Measurements from ENCODE around the gene PA2G4. TPM values are rescaled to one million over a fixed set of nuclear protein-coding genes. Genes with fewer than 3 reads are reported as not detected.

Gene PA2G4
- total and polyA plus RNA-seq, 2 of the 4 experiments (the other 2 are of a cell fraction), result 158 to 198 TPM

GRCh38 chr12:56097738-56098137 is 6.6 kb upstream of the PA2G4 start:
- DNase-seq (no peak), ATAC-seq (ENCODE audit: low read depth) (no peak)
- WGBS, 2 experiments (ENCODE audit: extremely low coverage in 2 of 2, insufficient read length in 1 of 2), result 90% methylated on average over 2 of the region's 6 CpGs; no CpG with 5 or more reads in 1 of the 2 experiments
- Histone ChIP-seq H3K27ac (ENCODE audit: insufficient read depth, low read length) (no peak overlapping the region), H3K79me1 (ENCODE audit: low read depth in 1 of 2, low read length in 2 of 2) (no peaks in the 10 kb centered on the region), H3K4ac (ENCODE audit: low read depth, low read length) (no peak overlapping the region), H3K9me1 (ENCODE audit: insufficient read depth, low read length) (0 out of 2 replicates have a peak, but pooled peaks cover 2% of the 10 kb centered on the region), H2AFZ (replicated peaks; ENCODE audit: low read length, poor library complexity) (no peak overlapping the region), H4K20me1 (ENCODE audit: insufficient read depth, low read length) (no peaks in the 10 kb centered on the region), H3K9me3 (ENCODE audit: control insufficient read depth, insufficient read depth, low read length) (peaks cover 3% of the 10 kb centered on the region), H3K56ac (ENCODE audit: extremely low read depth, insufficient read depth, low read length) (no peak overlapping the region), H2AK5ac (ENCODE audit: low read depth, low read length) (no peak overlapping the region), H3K18ac (ENCODE audit: low read depth, low read length) (no peak overlapping the region), H4K91ac (ENCODE audit: insufficient read depth, low read depth, low read length) (no peak overlapping the region), H3K27me3 (ENCODE audit: control insufficient read depth, insufficient read depth, low read length) (peaks cover 52% of the 10 kb centered on the region), H3K9ac (ENCODE audit: low read depth, low read length) (no peak overlapping the region), H2BK15ac (ENCODE audit: low read depth, low read length) (no peak overlapping the region), H3K4me2 (ENCODE audit: low read depth, low read length) (no peak overlapping the region), H3K4me3 (ENCODE audit: insufficient read depth, low read depth, low read length) (no peak overlapping the region), H2AK9ac (replicated peaks; ENCODE audit: low read depth, low read length, poor library complexity) (no peak overlapping the region), H3K23ac (ENCODE audit: low read depth, low read length) (no peak overlapping the region), H2BK20ac (ENCODE audit: low read depth, low read length) (no peak overlapping the region), H2BK120ac (ENCODE audit: low read depth, low read length) (no peak overlapping the region), H3K4me1 (ENCODE audit: control insufficient read depth, insufficient read depth, low read length) (no peaks in the 10 kb centered on the region), H4K5ac (ENCODE audit: low read depth, low read length) (no peak overlapping the region), H3K14ac (replicated peaks; ENCODE audit: low read depth, low read length) (no peak overlapping the region), H3K36me3 (ENCODE audit: control insufficient read depth, insufficient read depth, low read length) (no peaks in the 10 kb centered on the region), H4K8ac (ENCODE audit: low read depth in 2 of 2, low read length in 2 of 2) (no peak overlapping the region), H2BK5ac (ENCODE audit: low read depth, low read length, poor library complexity, severe bottlenecking) (no peak overlapping the region)
- no TSS peak for BruUV-seq (replicated peaks)
- in situ Hi-C loops (cut with MboI; ENCODE audit: low sequenced_read_pairs) (no loop called here), intact Hi-C loops (cut with micrococcal nuclease) (no loop called here), dilution Hi-C loops (cut with HindIII; ENCODE audit: low sequenced_read_pairs, unreplicated experiment) (no loop called here)
- TF ChIP-seq CEBPB (IDR thresholded peaks at IDR 0.05; ENCODE audit: low read depth, low read length) (no peak), RAD21 (IDR thresholded peaks at IDR 0.05; ENCODE audit: low read length) (no peak), MAZ (IDR thresholded peaks at IDR 0.05; ENCODE audit: borderline replicate concordance, low read depth, low read length) (no peak)
- ChIA-PET CTCF (no interaction called here), POLR2A (ENCODE audit: unreplicated experiment) (no interaction called here)
